ENCODE data around the gene GAL3ST3.
"Not testable (repeated sequence)": the region's sequence is repeated elsewhere in the genome, so short reads cannot be mapped to it uniquely, and the experiment has no call there.

GAL3ST3 gene

GRCh38 chr11:66037327-66037726 is 11.6 kb downstream of the GAL3ST3 start:
- no peaks in the 10 kb centered on the region for H3K36me3 ChIP-seq (ENCODE audit: control insufficient read depth in 4 of 4, insufficient read depth in 4 of 4, low read length in 3 of 4)
- no peak for DNase-seq
- H3K9me3 ChIP-seq (ENCODE audit: control extremely low read depth in 1 of 5, control insufficient read depth in 4 of 5, insufficient read depth in 2 of 5, low read depth in 1 of 5, low read length in 4 of 5) = no peaks in the 10 kb centered on the region
- no peaks in the 10 kb centered on the region for H3K4me1 ChIP-seq (ENCODE audit: control extremely low read depth in 1 of 4, control insufficient read depth in 4 of 4, insufficient read depth in 4 of 4, low read length in 3 of 4)
- POLR2A ChIA-PET = no interaction called here
- no peak overlapping the region for H3K27ac ChIP-seq (ENCODE audit: insufficient read depth in 1 of 2, low read depth in 1 of 2, low read length in 2 of 2, poor library complexity in 1 of 2, severe bottlenecking in 2 of 2)
- CTCF ChIA-PET = interaction anchor here (0.6 to 4.3 kb wide), 4 partner anchors 8 to 450 kb away, joined by 3 to 21 read pairs (median 14); partner anchors contain the start of gene CATSPER1
- no peak overlapping the region for H3K4me3 ChIP-seq (ENCODE audit: control insufficient read depth in 1 of 7, extremely low read depth in 1 of 7, insufficient read depth in 4 of 7, low read depth in 2 of 7, low read length in 6 of 7)
- no CpG with 5 or more reads among the region's 3 CpGs for WGBS (ENCODE audit: insufficient coverage)
- no peaks in the 10 kb centered on the region for H3K27me3 ChIP-seq (replicated peaks in 2 of 5; ENCODE audit: control insufficient read depth in 4 of 5, insufficient read depth in 5 of 5, low read length in 4 of 5)

DNA sequence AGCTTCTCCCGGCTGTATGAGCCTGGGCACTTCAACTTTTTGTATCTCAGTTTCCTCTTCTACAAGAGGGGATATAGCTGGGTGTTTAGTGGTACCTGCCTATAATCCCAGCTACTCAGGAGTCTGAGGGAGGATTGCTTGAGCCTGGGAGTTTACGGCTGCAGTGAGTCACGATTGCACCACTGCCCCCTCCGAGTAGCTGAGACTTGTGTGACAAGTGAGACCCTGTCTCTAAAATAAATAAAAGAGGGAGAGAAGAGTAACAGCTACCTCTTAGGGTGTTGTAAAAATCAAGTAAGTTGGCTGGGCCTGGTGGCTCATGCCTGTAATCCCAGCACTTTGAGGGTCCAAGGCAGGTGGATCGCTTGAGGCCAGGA is 12.6 kb downstream of the GAL3ST3 start:
- no peak for DNase-seq
- Histone ChIP-seq H3K9me3 (ENCODE audit: control extremely low read depth in 1 of 5, control insufficient read depth in 4 of 5, insufficient read depth in 2 of 5, low read depth in 1 of 5, low read length in 4 of 5) (no peaks in the 10 kb centered on the region), H3K36me3 (ENCODE audit: control insufficient read depth in 4 of 4, insufficient read depth in 4 of 4, low read length in 3 of 4) (no peaks in the 10 kb centered on the region), H3K27me3 (replicated peaks in 2 of 5; ENCODE audit: control insufficient read depth in 4 of 5, insufficient read depth in 5 of 5, low read length in 4 of 5) (peaks cover 0 to 4% (median 0%) of the 10 kb centered on the region in 5 experiments), H3K27ac (ENCODE audit: insufficient read depth in 1 of 2, low read depth in 1 of 2, low read length in 2 of 2, poor library complexity in 1 of 2, severe bottlenecking in 2 of 2) (no peak overlapping the region), H3K4me3 (ENCODE audit: control insufficient read depth in 1 of 7, extremely low read depth in 1 of 7, insufficient read depth in 4 of 7, low read depth in 2 of 7, low read length in 6 of 7) (no peak overlapping the region), H3K4me1 (ENCODE audit: control extremely low read depth in 1 of 4, control insufficient read depth in 4 of 4, insufficient read depth in 4 of 4, low read length in 3 of 4) (no peaks in the 10 kb centered on the region)
- ChIA-PET POLR2A (no interaction called here), CTCF (interaction anchor here (1.0 to 4.3 kb wide), 5 partner anchors 9 to 45 kb away, joined by 3 to 21 read pairs (median 5); partner anchors contain the start of gene CATSPER1)
- 95% methylated on average over 3 of the region's 5 CpGs for WGBS (ENCODE audit: insufficient coverage)

DNA sequence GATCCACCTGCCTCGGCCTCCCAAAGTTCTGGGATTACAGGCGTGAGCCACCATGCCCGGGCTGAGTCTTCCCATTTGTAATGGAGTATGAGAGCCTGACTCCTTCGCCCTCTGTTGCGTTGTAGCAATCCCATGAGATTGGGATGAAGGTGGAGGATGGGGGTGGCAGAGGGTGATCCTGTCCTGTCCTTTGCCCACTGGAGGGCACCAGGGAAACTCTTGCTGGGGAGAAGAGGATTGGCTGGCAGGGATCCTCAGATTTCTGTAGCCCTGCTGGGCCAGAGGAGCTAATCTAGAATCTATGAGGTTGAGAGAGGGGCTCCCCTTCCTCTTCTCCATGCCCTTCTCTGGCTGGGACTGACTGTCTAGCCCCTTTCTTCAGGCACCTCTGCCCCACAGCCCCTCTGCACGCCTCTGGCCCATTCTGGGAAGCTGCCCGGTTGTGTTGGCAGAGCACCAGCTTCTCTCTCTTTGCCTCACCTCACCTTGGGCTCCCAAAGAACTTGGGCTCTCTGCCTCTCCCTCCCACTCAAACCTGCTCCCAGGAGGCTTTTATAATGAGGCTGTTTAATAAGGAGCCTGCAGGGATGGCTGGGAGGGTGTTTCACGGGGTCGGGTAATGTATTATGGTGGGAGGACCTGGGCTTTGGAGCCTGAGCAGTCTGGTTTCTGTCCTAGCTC is 13.2 kb downstream of the GAL3ST3 start:
- Histone ChIP-seq H3K27ac (ENCODE audit: insufficient read depth in 1 of 2, low read depth in 1 of 2, low read length in 2 of 2, poor library complexity in 1 of 2, severe bottlenecking in 2 of 2) (no peak overlapping the region), H3K36me3 (ENCODE audit: control insufficient read depth in 4 of 4, insufficient read depth in 4 of 4, low read length in 3 of 4) (no peaks in the 10 kb centered on the region), H3K4me3 (ENCODE audit: control insufficient read depth in 1 of 7, extremely low read depth in 1 of 7, insufficient read depth in 4 of 7, low read depth in 2 of 7, low read length in 6 of 7) (no peak overlapping the region), H3K27me3 (replicated peaks in 2 of 5; ENCODE audit: control insufficient read depth in 4 of 5, insufficient read depth in 5 of 5, low read length in 4 of 5) (peaks cover 0 to 4% (median 0%) of the 10 kb centered on the region in 5 experiments), H3K4me1 (ENCODE audit: control extremely low read depth in 1 of 4, control insufficient read depth in 4 of 4, insufficient read depth in 4 of 4, low read length in 3 of 4) (no peaks in the 10 kb centered on the region), H3K9me3 (ENCODE audit: control extremely low read depth in 1 of 5, control insufficient read depth in 4 of 5, insufficient read depth in 2 of 5, low read depth in 1 of 5, low read length in 4 of 5) (no peaks in the 10 kb centered on the region)
- no peak for DNase-seq
- WGBS (ENCODE audit: insufficient coverage) = 93% methylated on average over 7 of the region's 9 CpGs
- POLR2A ChIA-PET = no interaction called here
- CTCF ChIA-PET = interaction anchor here (1.0 to 4.3 kb wide), 5 partner anchors 8 to 45 kb away, joined by 3 to 21 read pairs (median 5); partner anchors contain the start of gene CATSPER1

- CTCF ChIA-PET = interaction anchor here (0.8 kb wide), 1 partner anchor 289 kb away, joined by 3 read pairs; no protein-coding TSS in a partner anchor
- 94% methylated on average over 4 of the region's 8 CpGs for WGBS (ENCODE audit: insufficient coverage)
- Histone ChIP-seq H3K27ac (ENCODE audit: insufficient read depth in 1 of 2, low read depth in 1 of 2, low read length in 2 of 2, poor library complexity in 1 of 2, severe bottlenecking in 2 of 2) (no peak overlapping the region), H3K9me3 (ENCODE audit: control extremely low read depth in 1 of 5, control insufficient read depth in 4 of 5, insufficient read depth in 2 of 5, low read depth in 1 of 5, low read length in 4 of 5) (no peaks in the 10 kb centered on the region), H3K27me3 (replicated peaks in 2 of 5; ENCODE audit: control insufficient read depth in 4 of 5, insufficient read depth in 5 of 5, low read length in 4 of 5) (peaks cover 0 to 4% (median 0%) of the 10 kb centered on the region in 5 experiments), H3K4me3 (ENCODE audit: control insufficient read depth in 1 of 7, extremely low read depth in 1 of 7, insufficient read depth in 4 of 7, low read depth in 2 of 7, low read length in 6 of 7) (no peak overlapping the region), H3K4me1 (ENCODE audit: control extremely low read depth in 1 of 4, control insufficient read depth in 4 of 4, insufficient read depth in 4 of 4, low read length in 3 of 4) (no peaks in the 10 kb centered on the region), H3K36me3 (ENCODE audit: control insufficient read depth in 4 of 4, insufficient read depth in 4 of 4, low read length in 3 of 4) (no peaks in the 10 kb centered on the region)
- POLR2A ChIA-PET = no interaction called here
- peak in 1 of 3 donors; percentile 43 for DNase-seq
Observed at GRCh38 chr11:66032957-66033735, 15.8 kb downstream of the GAL3ST3 start.

DNA sequence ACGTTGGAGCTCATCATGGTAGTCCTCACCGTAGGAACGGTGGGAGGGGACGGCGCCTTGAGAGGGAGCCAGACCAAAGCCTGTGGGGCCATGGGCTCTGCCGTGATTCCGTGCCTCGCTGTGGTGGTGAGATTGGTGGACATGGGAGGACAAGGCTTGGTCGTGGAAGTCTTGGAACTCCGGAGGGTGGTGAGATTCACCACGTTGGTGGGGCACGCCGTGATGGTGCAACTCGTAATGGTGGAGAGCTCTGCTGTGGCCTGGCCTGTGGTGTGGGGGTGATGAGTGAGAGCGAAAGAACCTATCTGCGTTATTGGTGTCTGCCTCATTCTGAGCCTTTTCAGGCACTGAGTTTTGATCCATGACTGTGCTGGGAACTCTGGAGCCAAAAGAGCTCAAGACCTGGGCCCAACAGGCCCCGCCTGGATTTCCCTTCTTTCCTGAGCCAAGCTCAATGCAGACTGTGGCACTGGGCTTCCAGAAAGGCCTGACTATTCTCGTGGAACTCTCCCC is 22.9 kb downstream of the GAL3ST3 start, which contains the start of gene CATSPER1:
CATSPER1 (minus strand) TSS at position 463 of the 513 bp plus-strand sequence; CDS start at position 363, 100 bp downstream.
- Histone ChIP-seq H3K27ac (ENCODE audit: insufficient read depth in 1 of 2, low read depth in 1 of 2, low read length in 2 of 2, poor library complexity in 1 of 2, severe bottlenecking in 2 of 2) (no peak within 1 kb of the TSS), H3K27me3 (replicated peaks in 2 of 5; ENCODE audit: control insufficient read depth in 4 of 5, insufficient read depth in 5 of 5, low read length in 4 of 5) (peaks cover 0 to 7% (median 0%) of the 10 kb centered on the region in 5 experiments), H3K4me1 (ENCODE audit: control extremely low read depth in 1 of 4, control insufficient read depth in 4 of 4, insufficient read depth in 4 of 4, low read length in 3 of 4) (peaks cover 0 to 18% (median 14%) of the 10 kb centered on the region in 4 experiments), H3K9me3 (ENCODE audit: control extremely low read depth in 1 of 5, control insufficient read depth in 4 of 5, insufficient read depth in 2 of 5, low read depth in 1 of 5, low read length in 4 of 5) (no peaks in the 10 kb centered on the region), H3K4me3 (ENCODE audit: control insufficient read depth in 1 of 7, extremely low read depth in 1 of 7, insufficient read depth in 4 of 7, low read depth in 2 of 7, low read length in 6 of 7) (no peak within 1 kb of the TSS), H3K36me3 (ENCODE audit: control insufficient read depth in 4 of 4, insufficient read depth in 4 of 4, low read length in 3 of 4) (no peaks in the 10 kb centered on the region)
- CTCF ChIA-PET = interaction anchor here (3.0 to 4.2 kb wide), 2 partner anchors 11 to 18 kb away, joined by 10 to 21 read pairs; no protein-coding TSS in a partner anchor
- POLR2A ChIA-PET = interaction anchor here (0.9 kb wide), 1 partner anchor 19 kb away, joined by 3 read pairs; no protein-coding TSS in a partner anchor
- DNase-seq = no peak
- WGBS (ENCODE audit: insufficient coverage) = 95% methylated on average over 18 of the region's 18 CpGs

- H3K9me3 ChIP-seq (ENCODE audit: control extremely low read depth in 1 of 5, control insufficient read depth in 4 of 5, insufficient read depth in 2 of 5, low read depth in 1 of 5, low read length in 4 of 5); H3K4me3 ChIP-seq (ENCODE audit: control insufficient read depth in 1 of 7, extremely low read depth in 1 of 7, insufficient read depth in 4 of 7, low read depth in 2 of 7, low read length in 6 of 7); H3K27me3 ChIP-seq (replicated peaks in 2 of 5; ENCODE audit: control insufficient read depth in 4 of 5, insufficient read depth in 5 of 5, low read length in 4 of 5); H3K36me3 ChIP-seq (ENCODE audit: control insufficient read depth in 4 of 4, insufficient read depth in 4 of 4, low read length in 3 of 4); POLR2A ChIA-PET; DNase-seq; H3K27ac ChIP-seq (ENCODE audit: insufficient read depth in 1 of 2, low read depth in 1 of 2, low read length in 2 of 2, poor library complexity in 1 of 2, severe bottlenecking in 2 of 2): not testable (repeated sequence)
- WGBS (ENCODE audit: insufficient coverage) = 76% methylated on average over 4 of the region's 5 CpGs
- CTCF ChIA-PET = interaction anchor here (0.6 to 2.9 kb wide), 16 partner anchors 10 to 357 kb away, joined by 3 to 19 read pairs (median 4); partner anchors contain the start of genes BANF1, CST6 and EIF1AD
- H3K4me1 ChIP-seq (ENCODE audit: control extremely low read depth in 1 of 4, control insufficient read depth in 4 of 4, insufficient read depth in 4 of 4, low read length in 3 of 4) = peaks cover 0 to 26% (median 23%) of the 10 kb centered on the region in 4 experiments
Observed at GRCh38 chr11:66023186-66023440, 25.8 kb downstream of the GAL3ST3 start.
